ENCODE data around the gene ARL3.
"Not testable (repeated sequence)": the region's sequence is repeated elsewhere in the genome, so short reads cannot be mapped to it uniquely, and the experiment has no call there.

ARL3 gene

DNA sequence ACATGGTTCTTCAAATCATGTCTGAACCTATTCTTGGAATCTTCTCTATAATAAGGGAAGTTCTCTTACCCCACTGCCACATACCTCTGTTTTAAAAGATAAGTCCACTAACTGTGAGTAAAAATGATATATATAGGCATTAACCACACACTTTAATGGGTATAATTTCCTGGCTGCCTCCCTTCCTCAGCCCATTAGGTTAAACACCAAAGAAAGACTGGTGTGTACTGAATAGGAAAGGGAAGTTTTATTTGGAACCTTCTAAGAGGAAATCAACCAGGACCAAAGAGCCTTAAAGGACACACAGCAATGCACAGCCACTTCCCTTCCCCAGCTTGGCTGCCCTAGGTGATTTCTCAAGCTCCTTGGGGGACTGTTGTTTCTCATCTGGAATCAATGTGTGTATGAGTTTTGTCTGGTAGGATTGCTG, 24.5 kb upstream of the ARL3 start:
- no peak for DNase-seq (ENCODE audit: low read depth in 4 of 4, low spot score in 1 of 4)

DNA sequence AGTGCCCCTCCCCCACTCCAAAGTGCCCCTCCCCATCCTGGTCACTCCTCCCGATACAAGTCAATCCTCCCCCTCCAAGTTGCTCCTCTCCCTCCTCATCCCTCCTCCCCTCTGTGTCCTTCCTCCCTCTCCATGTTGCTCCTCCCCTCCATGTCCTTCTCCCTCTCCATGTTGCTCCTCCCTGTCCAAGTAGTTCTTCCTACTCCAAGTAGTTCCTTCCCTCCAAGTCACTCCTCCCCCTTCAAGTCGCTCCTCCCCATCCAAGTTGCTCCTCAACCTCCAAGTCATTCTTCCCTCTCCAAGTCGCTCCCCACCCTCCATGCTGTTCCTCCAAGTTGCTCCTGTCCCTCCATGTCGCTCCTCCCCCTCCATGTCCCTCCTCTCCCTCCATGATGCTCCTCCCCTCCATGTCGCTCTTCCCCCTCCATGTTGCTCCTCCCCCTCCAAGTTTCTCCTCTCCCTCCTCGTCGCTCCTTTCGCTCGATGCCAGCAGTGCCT, 20.9 kb upstream of the ARL3 start:
- no peak for DNase-seq (ENCODE audit: low read depth in 4 of 4, low spot score in 1 of 4)

DNA sequence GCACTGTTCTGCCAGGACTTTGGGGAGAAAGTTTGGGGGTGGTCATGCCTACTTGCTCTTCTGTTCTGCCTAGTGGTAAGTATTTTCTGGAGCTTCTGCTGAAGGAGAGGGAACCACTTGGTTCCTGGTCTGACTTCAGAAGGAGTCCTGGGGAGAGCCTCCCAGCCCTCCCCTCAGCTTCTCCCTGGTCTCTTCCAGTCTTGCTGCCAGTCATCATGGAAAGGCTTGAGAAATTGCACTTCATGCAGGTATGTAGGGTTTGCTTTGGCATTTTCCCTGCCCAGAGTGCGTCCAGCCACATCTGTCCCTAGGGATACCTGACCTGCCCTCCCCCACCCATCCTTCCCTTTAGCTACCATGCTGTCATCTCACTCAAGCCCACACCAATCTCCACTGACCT, 18.5 kb upstream of the ARL3 start:
- no peak for DNase-seq (ENCODE audit: low read depth in 4 of 4, low spot score in 1 of 4)

DNA sequence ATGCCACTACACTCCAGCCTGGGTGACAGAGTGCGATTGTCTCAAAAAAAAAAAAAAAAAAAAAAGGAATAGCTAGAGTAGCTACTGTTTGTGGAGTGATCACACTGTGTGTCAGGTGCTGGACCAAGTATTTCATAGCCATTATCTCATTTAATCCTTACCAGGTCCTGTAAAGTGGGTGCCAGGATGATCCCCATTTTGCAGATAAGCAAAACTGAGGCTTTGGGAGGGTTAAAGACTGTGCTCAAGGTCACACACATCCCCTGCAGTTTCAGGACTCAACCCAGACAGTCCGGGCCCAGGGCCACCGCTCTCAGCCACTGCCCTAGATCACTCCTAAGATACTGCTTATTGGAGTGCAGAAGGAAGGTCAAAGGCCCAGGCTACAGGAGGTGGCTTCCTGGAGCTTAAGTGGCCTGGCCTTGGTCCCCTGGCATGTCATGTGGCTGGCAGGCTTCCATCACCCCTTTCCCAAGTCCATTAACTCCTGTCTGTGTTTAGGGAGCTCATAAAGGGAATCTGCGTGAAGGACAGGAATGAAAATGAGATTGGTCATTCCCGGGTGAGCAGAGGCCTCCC, 17.1 kb upstream of the ARL3 start:
- DNase-seq (ENCODE audit: low read depth in 4 of 4, low spot score in 1 of 4) = no peak

DNA sequence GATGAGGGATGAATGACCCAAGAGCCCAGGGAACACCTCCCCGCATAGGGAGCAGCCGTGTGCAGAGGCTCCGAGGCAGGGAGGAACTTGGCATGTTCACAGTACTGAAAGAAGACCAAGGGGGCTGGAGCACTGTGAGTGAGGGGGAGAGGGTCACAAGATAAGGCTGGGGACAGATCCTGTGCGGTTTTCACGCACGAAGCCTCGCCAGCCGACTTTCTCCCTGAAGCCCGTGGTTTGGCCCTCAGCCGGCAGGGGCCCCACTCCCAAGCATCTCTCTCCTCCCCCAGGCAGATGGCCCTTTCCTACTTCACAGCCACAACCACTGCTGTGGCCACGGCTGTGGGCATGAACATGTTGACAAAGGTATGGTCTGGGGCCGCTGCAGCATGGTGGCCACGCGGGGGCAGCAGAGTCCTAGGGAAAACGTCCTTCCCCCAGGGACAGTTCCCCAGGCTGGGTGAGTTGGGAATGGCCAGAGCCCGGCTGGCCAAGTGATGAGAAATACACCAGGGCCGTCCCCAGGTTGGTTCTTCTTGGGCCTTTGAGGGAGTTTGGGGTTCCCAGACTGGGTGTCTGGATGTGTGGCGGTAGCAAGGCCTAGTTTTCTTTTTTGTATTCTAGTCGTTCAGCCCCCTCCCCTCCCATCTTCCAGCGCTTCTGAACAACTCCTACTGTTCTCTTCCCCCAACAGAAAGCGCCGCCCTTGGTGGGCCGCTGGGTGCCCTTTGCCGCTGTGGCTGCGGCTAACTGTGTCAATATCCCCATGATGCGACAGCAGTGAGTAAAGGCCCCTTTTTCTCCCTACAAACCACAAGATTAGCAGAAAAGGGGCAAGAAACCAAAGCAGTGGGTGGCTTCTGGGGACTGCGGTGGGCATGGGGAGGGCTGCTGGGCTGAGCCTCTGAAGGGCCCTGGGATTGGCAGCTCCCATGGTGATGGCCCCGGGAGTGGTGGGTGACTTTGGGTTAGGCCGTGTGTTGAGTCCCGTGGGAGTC, 15.1 kb upstream of the ARL3 start:
- DNase-seq (ENCODE audit: low read depth in 4 of 4, low spot score in 1 of 4) = peak in 2 of 4 experiments; percentile 25 to 30

DNA sequence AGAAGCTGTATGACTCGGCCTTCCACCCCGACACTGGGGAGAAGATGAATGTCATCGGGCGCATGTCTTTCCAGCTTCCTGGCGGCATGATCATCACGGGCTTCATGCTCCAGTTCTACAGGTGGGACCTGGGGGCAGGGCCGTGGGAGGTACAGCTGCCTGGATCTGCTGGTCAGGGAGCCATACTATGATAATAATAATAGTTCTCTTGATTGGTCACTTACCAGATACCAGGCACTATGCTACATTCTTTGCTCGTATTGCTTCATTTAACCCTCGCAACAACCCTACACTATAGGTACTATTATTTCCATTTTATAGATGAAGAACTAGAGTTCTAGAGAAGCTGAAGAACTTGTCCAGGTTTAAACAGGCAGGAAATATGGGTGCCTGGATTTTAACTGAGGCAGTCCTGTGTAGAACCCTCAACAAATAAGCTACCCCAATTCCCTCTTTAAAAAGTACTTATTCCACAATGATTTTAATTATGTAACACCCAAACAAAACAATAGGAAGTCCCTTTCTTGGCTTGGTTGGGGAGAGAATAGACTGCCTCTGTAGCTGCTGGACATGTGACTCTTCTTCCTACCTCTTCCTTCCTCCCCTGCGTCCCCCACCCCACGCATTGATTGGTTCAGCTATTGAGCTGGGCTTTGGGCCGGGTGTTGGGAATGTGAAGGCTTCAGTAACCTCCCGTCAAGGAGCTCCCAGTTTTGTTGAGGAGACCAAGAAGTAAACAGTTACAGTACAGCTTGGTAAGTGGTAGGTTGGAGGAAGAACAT, 13.0 kb upstream of the ARL3 start:
- DNase-seq (ENCODE audit: low read depth in 4 of 4, low spot score in 1 of 4) = no peak

DNA sequence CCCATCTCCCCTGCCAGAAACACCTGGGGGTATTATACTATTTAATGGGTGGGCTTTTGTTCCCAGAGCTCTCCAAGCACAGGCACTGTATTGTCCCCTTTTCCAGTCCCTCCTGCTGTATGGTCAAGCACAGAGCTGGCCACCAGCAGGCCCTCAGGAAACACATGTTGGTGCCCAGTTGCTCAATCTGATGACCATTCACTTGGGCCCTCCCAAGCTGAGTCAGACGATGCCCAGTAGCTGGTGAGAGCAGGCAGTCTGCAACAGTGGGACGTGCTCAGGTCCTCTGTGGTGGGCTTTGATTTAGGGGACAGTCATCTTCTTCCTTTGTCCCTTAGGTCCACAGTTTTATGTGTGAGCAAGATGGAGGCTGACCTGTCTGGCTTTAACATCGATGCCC, 12.1 kb upstream of the ARL3 start:
- no peak for DNase-seq (ENCODE audit: low read depth in 4 of 4, low spot score in 1 of 4)

DNA sequence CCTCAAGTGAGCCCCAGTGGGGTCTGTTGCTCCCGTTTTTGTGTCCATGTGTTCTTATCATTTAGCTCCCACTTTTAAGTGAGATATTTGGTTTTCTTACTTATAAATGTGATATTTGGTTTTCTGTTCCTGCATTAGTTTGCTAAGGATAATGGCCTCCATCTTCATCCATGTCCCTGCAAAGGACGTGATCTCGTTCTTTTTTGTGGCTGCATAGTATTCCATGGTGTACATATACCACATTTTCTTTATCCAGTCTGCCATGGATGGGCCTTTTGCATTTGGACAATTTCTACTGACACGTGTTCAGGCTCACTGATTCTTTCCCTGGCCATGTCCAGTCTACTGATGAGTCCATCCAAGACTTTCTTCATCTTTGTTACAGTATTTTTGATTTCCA, 9.8 kb upstream of the ARL3 start:
- no peak for DNase-seq (ENCODE audit: low read depth in 4 of 4, low spot score in 1 of 4)

DNA sequence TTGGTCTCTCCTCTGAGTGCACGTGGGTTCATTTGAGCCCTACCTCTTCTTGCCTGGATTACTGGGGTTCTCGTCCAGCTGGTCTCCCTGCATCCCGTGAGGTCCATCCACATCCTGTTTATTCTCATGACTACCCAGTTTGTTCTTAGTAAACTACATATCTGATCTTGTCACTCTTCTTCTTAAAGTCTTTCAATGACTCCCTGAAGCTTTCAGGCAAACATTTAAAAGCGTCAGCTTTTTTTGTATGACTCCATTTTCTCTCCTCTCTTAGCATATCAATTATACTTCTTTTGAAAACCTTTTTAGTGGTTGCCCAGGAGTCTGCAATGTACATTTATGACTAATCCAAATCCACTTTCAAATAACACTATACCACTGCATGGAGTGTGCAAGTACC, 7.8 kb upstream of the ARL3 start:
- no peak for DNase-seq (ENCODE audit: low read depth in 4 of 4, low spot score in 1 of 4)

DNA sequence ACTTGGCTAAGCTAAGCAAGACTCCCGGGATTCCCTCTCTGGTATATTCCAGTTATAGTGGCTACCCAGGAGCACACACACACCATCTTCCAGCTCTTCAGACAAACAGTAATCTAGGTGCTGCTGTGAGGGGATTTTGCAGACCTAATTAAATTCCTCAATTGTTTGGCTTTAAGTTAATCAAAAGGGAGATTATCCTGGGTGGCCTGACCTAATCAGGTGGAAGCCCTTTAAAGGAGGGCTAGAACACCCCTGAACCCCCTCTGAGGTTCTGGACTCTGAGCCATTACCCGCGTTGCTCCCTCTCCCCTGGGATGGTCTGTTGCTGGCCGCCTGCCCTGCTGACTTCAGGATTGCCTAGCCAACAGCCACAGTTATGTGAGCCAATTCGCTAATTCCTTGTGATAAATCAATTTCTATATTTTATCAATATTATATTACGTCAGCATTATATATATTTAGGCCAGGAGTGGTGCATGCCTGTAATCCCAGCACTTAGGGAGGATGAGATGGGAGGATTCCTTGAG, 6.6 kb upstream of the ARL3 start:
- no peak for DNase-seq (ENCODE audit: low read depth in 4 of 4, low spot score in 1 of 4)

DNA sequence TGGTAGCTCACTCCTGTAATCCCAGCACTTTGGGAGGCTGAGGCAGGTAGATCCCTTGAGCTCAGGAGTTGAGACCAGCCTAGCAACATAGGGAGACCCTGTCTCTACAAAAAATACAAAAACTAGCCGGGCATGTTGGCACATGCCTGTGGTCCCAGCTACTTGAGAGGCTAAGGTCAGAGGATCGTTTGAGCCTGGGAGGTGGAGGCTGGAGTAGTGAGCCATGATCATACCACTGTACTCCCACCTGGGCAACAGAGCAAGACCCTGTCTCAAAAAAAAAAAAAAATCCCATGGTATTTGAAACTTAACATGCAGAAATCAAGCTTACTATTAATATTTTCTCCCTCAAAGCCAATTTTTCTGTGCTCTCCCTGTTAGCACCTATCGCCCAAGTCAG, 6.1 kb upstream of the ARL3 start:
- no peak for DNase-seq (ENCODE audit: low read depth in 4 of 4, low spot score in 1 of 4)

DNA sequence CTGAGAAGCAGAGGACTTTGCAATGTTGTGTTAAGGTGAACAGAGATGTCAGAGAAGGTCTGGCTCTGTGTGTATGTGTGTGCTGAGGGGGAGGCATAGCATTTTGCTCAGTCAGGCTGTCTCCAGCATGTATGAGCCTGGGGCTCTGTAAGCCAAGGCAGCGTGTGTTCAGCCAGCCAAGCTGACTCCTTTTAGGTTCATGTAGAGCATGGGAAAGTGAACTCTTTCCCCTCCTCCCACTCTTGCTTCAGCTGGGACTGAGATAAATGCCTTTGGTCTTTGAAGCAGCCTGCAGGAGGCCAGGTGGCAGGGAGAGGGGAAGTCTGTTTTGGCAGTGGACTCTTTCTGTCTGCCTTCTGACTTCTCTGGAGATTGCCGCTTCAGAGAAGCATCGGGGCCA, 4.0 kb upstream of the ARL3 start:
- DNase-seq (ENCODE audit: low read depth in 4 of 4, low spot score in 1 of 4) = no peak

DNA sequence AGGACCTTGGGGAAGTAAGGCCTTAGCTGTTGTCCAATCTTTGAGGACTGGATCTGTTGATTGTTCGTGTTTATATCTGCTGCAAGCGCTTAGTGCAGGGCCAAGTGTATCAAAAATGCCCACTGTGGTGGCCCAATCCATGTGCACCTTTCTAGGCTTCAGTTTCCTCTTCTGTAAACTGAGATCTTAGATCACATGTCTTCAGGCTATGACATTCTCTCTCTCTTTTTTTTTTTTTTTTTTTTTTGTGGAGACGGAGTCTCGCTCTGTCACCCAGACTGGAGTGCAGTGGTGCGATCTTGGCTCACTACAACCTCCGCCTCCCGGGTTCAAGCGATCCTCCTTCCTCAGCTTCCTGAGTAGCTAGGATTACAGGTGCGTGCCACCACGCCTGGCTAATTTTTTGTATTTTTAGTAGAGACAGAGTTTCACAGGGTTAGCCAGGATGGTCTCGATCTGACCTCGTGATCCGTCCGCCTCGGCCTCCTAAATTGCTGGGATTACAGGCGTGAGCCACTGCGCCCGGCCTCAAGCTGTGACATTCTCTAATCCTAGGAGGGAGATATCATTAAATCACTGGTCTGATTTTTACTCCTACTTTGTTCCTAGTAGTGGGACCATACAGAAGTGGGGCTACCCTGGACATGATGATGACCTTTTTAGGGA, 2.8 kb upstream of the ARL3 start:
- not testable (repeated sequence) for DNase-seq (ENCODE audit: low read depth in 4 of 4, low spot score in 1 of 4)

DNA sequence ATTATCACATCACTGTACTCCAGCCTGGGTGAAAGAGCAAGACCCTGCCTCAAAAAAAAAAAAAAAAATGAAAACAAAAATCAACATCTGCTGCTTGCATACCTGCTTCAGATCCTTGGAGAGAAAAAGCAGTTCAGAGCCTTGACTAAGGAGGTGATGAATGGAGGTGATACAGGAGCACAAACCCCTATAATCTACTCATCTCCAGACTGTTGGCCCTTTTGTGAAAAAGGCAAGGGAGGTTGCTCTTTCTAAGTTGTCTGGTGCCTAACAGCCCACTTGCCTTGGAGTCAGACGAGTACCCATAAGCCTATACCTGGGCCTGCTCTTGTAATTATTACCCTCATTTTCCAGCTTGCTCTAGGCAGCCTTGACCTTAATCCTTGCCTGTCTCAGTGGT, 1.7 kb upstream of the ARL3 start:
- no peak for DNase-seq (ENCODE audit: low read depth in 4 of 4, low spot score in 1 of 4)

DNA sequence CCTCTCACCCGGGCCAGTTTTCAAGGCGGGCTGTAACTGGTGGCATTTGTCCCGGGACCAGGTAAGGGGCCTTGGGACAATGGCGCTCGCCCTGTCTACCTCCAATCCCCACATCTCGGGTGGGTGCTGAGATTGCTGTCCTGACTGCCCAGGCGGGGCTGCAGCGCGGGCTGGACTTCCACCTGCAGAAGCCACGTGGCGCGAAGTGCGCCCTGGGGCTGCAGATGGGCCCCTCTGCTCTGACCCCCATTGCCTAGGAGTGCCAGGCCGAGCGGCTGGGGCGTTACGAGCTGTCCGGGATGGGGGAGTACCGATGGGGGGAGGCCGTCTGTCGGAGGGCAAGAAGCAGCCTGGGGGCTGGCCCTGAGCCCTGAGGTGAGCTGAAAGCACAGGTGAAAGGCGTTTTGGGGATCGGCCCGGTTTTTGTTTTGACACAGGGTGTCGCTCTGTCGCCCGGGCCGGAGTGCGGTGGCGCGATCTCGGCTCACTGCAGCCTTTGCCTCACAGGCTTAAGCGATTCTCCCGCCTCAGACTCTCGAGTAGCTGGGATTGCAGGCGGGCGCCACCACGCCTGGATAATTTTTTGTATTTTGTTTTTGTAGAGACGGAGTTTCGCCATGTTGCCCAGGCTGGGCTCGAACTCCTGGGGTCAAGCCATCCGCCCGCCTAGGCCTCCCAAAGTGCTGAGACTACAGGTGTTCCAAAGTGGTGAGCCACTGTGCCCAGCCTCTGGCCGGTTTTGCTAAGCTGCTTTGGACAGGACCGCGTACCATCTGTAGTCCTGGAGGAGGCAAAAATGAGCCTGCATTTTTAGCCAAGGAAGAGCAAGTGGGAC, 641 bp upstream of the ARL3 start, which contains the start of gene SFXN2:
TSS of gene SFXN2 (plus strand) at position 16 of the 835 bp plus-strand sequence. CDS start 12,001 bp downstream, outside the sequence.
- peak; percentile 19 to 41 (median 30) for DNase-seq (ENCODE audit: low read depth in 4 of 4, low spot score in 1 of 4)

DNA sequence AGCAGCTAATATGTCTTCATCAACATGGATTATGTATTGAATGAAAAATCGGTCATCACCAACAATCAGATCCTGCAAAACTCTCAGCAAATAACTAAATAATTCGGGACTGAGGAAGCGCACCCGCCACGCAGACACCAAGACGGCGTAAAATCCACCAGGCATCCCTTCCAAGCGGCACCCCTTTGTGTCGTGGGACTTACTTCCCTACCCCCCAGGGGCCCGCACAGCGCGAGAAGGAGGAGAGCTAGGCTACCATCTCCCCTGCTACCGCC, 721 bp downstream of the ARL3 start:
- no peak for DNase-seq (ENCODE audit: low read depth in 4 of 4, low spot score in 1 of 4)

DNA sequence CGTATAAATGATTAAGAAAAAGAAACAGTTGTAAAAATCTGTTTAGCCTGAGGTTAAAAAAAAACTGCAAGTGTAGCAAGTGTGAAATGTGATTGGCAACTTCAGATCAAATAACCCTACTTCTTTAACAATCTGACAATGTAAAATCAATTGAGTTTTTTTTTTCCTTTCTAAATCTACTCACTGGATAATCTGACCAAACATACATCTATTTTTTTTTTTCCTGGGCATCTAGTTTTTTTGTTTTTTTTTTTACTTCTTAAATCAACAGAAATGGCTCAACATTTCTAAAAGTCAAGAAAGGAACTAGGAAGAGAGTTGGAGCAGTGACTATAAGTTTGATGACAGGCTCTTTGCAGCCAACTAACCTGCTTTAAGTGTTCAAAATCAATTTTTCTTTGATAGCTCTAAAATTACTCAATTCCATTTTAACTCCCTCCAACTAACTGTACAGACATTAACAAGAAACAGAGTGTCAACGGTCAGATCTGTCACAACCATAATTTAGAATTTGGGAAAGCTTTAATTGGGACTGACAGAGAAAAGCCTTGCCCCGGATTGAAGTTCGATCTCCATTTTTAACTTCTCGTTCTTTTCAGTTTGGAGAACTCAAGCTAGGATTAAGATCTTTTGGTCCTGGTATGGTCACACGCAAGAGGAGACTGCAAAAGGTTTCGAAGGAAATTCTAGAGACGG, 1.2 kb downstream of the ARL3 start:
- DNase-seq (ENCODE audit: low read depth in 4 of 4, low spot score in 1 of 4) = no peak

DNA sequence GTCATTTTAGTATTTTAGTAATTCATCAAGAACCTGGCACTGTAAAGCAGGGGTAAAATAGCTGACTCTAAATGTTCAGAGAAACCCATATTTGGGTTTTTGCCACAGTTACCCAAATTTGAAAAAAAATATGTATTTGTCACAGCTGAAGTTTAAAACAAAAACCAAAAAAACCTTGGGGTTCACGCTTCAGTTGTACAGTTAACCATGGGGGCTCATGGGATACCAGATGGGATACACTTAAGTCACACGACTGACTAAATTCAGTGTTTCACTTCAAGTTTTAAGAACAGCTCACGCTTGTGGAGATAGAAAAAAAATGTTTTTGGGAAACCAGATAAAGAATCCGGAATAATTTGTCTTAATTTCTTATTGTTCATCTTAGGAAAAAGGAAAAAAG, 2.1 kb downstream of the ARL3 start:
- DNase-seq (ENCODE audit: low read depth in 4 of 4, low spot score in 1 of 4) = no peak

DNA sequence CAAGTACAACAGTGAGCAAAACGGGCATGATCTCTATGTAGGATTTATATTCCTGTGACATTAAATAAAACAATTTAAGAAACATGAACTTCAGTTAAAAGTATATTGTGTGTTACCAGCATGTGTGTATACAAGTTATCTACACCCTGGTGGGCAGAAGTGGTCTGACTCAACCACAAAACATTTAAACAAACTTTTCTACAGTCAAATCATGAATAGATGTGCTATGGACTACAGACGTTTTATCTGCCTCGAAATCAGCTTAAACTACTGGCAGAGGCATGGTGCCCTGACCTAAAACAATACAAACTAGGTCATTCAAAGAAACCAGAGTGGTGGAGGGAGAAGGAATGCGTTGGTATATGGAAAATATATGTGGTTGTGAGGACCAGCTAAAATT, 3.6 kb downstream of the ARL3 start:
- DNase-seq (ENCODE audit: low read depth in 4 of 4, low spot score in 1 of 4) = no peak
